WTC11 (cell line): ENCODE data around the gene NCAPH2. TPM values are rescaled to one million over a fixed set of nuclear protein-coding genes. Genes with fewer than 3 reads are reported as not detected.

ENCODE experiments used
- ATAC-seq: fragments of 200-7000 bp; cut with Tn5 transposase; 2 replicates; pipeline ENCODE4 v1.10.0; 2021; ENCODE audit warnings: mild to moderate bottlenecking, moderate library complexity
- CTCF ChIA-PET: fragments of 300-600 bp; sonication (Branson Sonifier 250); formaldehyde crosslinking; loops from one replicate; lab custom pipeline; 2021; ENCODE audit warnings: antibody characterized with exemption; lab: Charles Lee
- POLR2A ChIA-PET: fragments of 350-600 bp; sonication (Branson Sonifier 250); formaldehyde crosslinking; loops from one replicate; lab custom pipeline; 2021; ENCODE audit warnings: antibody characterized with exemption; lab: Charles Lee
- DNase-seq: peaks from one replicate; pipeline ENCODE4 v3.0.0; 2021; ENCODE audit warnings: low spot score
- H3K27ac Mint-ChIP-seq: 2 replicates; pipeline ENCODE4 v1.8.0; 2021; ENCODE audit warnings: mixed read lengths
- H3K27me3 Mint-ChIP-seq: 2 replicates; pipeline ENCODE4 v1.8.0; 2021; ENCODE audit warnings: low read depth, mild to moderate bottlenecking, moderate library complexity, mixed read lengths
- H3K36me3 Mint-ChIP-seq: 2 replicates; pipeline ENCODE4 v1.8.0; 2021; ENCODE audit warnings: mixed read lengths
- H3K4me1 Mint-ChIP-seq: 2 replicates; pipeline ENCODE4 v1.8.0; 2022; ENCODE audit warnings: mixed read lengths
- H3K4me3 Mint-ChIP-seq: 2 replicates; pipeline ENCODE4 v1.8.0; 2021; ENCODE audit warnings: mild to moderate bottlenecking, moderate library complexity, mixed read lengths
- H3K9me3 Mint-ChIP-seq: 2 replicates; pipeline ENCODE4 v1.8.0; 2021; ENCODE audit warnings: mixed read lengths
- ATF1 ChIP-seq: sonication (generic); formaldehyde crosslinking; IDR thresholded peaks from 2 replicates; pipeline ENCODE4 v1.8.1; 2023; ENCODE audit warnings: mild to moderate bottlenecking, moderate library complexity, missing genetic modification reagents
- FOXP1 ChIP-seq: sonication (generic); formaldehyde crosslinking; IDR thresholded peaks from 2 replicates; pipeline ENCODE4 v1.8.0; 2022; ENCODE audit warnings: missing genetic modification reagents, mild to moderate bottlenecking, moderate library complexity, borderline replicate concordance
- KAT7 ChIP-seq: sonication (generic); formaldehyde crosslinking; IDR thresholded peaks from 2 replicates; pipeline ENCODE4 v1.8.1; 2023; ENCODE audit warnings: missing genetic modification reagents, mild to moderate bottlenecking, borderline replicate concordance
- NFATC4 ChIP-seq: fragments of 250-450 bp; sonication (Bioruptor Pico); IDR thresholded peaks from 2 replicates; pipeline ENCODE4 v1.9.0; 2021; ENCODE audit warnings: mild to moderate bottlenecking
- NR3C1 ChIP-seq: sonication (generic); formaldehyde crosslinking; conservative IDR thresholded peaks from 2 replicates; pipeline ENCODE4 v1.8.1; 2023; ENCODE audit warnings: low read depth, mild to moderate bottlenecking, missing genetic modification reagents
- ZBTB21 ChIP-seq: sonication (generic); formaldehyde crosslinking; IDR thresholded peaks from 2 replicates; pipeline ENCODE4 v1.8.1; 2023; ENCODE audit warnings: mild to moderate bottlenecking, missing genetic modification reagents, borderline replicate concordance
- ZNF121 ChIP-seq: sonication (generic); formaldehyde crosslinking; IDR thresholded peaks from 2 replicates; pipeline ENCODE4 v1.8.0; 2023; ENCODE audit warnings: missing genetic modification reagents
- ZNF138 ChIP-seq: sonication (generic); formaldehyde crosslinking; conservative IDR thresholded peaks from 2 replicates; pipeline ENCODE4 v1.8.1; 2022; ENCODE audit warnings: mild to moderate bottlenecking, moderate library complexity, missing genetic modification reagents
- ZNF263 ChIP-seq: sonication (generic); formaldehyde crosslinking; IDR thresholded peaks from 2 replicates; pipeline ENCODE4 v1.8.1; 2022; ENCODE audit warnings: low read depth, mild to moderate bottlenecking, moderate library complexity, missing genetic modification reagents
- ZNF416 ChIP-seq: fragments of 250-450 bp; sonication (Bioruptor Pico); IDR thresholded peaks from 2 replicates; pipeline ENCODE4 v1.9.0; 2021; ENCODE audit warnings: mild to moderate bottlenecking, inconsistent platforms
- total RNA-seq: library from RNA; stranded (reverse); gene quantifications from 3 replicates; pipeline ENCODE4 v1.2.3, GENCODE V29; 2021
- TF ChIP-seq, protein P1 (sequence below): sonication (generic); formaldehyde crosslinking; IDR thresholded peaks from 2 replicates; pipeline ENCODE4 v1.8.0; 2022; ENCODE audit warnings: missing genetic modification reagents
- TF ChIP-seq, protein P2 (sequence below): sonication (generic); formaldehyde crosslinking; IDR thresholded peaks from 2 replicates; pipeline ENCODE4 v1.8.1; 2022; ENCODE audit warnings: mild to moderate bottlenecking, missing genetic modification reagents, moderate library complexity, borderline replicate concordance
- TF ChIP-seq, protein P3 (sequence below): fragments of 250-450 bp; sonication (Bioruptor Pico); IDR thresholded peaks from 2 replicates; pipeline ENCODE4 v1.9.0; 2021; ENCODE audit warnings: moderate library complexity, mild to moderate bottlenecking, inconsistent platforms, borderline replicate concordance
- TF ChIP-seq, protein P4 (sequence below): fragments of 250-450 bp; sonication (Bioruptor Pico); IDR thresholded peaks from 2 replicates; pipeline ENCODE4 v1.9.0; 2021; ENCODE audit warnings: mild to moderate bottlenecking, borderline replicate concordance
- TF ChIP-seq, protein P5 (sequence below): sonication (generic); formaldehyde crosslinking; IDR thresholded peaks from 2 replicates; pipeline ENCODE4 v1.8.0; 2023; ENCODE audit warnings: mild to moderate bottlenecking, missing genetic modification reagents
- TF ChIP-seq, protein P6 (sequence below): fragments of 200-600 bp; IDR thresholded peaks from 2 replicates; pipeline ENCODE4 v1.8.0; 2022; ENCODE audit warnings: antibody characterized with exemption
- TF ChIP-seq, protein P7 (sequence below): sonication (generic); formaldehyde crosslinking; IDR thresholded peaks from 2 replicates; pipeline ENCODE4 v1.8.0; 2022; ENCODE audit warnings: mild to moderate bottlenecking, missing genetic modification reagents

NCAPH2 gene
- total RNA-seq, 1 experiment from 2014 or later = 78.4 TPM

DNA sequence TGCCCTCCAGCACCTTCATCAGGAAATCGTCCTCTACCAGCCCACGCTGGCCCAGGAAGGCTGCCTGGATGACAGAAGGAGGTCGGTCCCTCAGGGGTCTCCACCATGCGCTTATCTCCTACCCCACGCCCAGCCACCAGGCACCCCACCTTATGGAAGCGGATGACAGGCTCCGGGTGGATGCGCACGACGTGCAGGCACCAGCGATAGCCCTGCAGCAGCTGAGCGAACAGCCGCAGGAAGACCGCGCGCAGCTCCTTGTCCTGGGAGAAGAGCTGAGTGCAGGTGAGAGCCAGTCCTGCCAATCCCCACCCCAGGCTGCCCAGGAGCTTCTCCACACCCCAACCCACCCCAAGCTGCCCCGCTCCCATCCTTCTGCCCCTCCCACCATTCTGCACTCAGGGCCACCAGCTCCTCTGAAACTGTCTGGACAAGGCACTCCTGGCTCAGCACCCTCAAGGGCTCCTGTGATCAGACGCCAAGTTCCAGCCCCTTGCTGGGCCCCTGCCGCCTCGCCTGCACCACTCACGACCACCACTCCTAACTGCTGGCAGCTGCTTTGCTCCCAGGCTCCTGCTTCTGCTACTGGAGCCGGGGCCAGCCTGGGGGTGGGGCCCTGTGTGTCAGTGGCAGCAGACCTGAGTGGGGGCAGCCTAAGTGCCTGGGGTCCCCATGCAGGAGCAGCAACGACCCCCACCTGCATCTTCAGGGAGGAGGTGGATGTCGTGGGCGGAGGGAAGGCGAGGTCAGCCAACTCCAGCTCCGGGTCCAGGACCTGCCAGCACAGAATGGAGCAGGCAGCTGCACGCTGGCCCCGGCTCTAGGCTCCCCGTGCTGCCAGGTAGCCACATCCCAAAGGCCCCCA lies 42.7 kb upstream of the NCAPH2 start:
- peaks cover 34% of the 10 kb centered on the region for H3K36me3 Mint-ChIP-seq
- no peak overlapping the region for H3K4me3 Mint-ChIP-seq
- ATAC-seq (no peak), DNase-seq (no peak)
- TF ChIP-seq ZBTB21 (CRISPR knock-in tag) = no peak
- TF ChIP-seq ZNF121 (CRISPR knock-in tag) = no peak
- TF ChIP-seq FOXP1 (CRISPR knock-in tag) = no peak
- TF ChIP-seq, protein P1, sequence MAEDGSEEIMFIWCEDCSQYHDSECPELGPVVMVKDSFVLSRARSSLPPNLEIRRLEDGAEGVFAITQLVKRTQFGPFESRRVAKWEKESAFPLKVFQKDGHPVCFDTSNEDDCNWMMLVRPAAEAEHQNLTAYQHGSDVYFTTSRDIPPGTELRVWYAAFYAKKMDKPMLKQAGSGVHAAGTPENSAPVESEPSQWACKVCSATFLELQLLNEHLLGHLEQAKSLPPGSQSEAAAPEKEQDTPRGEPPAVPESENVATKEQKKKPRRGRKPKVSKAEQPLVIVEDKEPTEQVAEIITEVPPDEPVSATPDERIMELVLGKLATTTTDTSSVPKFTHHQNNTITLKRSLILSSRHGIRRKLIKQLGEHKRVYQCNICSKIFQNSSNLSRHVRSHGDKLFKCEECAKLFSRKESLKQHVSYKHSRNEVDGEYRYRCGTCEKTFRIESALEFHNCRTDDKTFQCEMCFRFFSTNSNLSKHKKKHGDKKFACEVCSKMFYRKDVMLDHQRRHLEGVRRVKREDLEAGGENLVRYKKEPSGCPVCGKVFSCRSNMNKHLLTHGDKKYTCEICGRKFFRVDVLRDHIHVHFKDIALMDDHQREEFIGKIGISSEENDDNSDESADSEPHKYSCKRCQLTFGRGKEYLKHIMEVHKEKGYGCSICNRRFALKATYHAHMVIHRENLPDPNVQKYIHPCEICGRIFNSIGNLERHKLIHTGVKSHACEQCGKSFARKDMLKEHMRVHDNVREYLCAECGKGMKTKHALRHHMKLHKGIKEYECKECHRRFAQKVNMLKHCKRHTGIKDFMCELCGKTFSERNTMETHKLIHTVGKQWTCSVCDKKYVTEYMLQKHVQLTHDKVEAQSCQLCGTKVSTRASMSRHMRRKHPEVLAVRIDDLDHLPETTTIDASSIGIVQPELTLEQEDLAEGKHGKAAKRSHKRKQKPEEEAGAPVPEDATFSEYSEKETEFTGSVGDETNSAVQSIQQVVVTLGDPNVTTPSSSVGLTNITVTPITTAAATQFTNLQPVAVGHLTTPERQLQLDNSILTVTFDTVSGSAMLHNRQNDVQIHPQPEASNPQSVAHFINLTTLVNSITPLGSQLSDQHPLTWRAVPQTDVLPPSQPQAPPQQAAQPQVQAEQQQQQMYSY = no peak
- TF ChIP-seq, protein P2, sequence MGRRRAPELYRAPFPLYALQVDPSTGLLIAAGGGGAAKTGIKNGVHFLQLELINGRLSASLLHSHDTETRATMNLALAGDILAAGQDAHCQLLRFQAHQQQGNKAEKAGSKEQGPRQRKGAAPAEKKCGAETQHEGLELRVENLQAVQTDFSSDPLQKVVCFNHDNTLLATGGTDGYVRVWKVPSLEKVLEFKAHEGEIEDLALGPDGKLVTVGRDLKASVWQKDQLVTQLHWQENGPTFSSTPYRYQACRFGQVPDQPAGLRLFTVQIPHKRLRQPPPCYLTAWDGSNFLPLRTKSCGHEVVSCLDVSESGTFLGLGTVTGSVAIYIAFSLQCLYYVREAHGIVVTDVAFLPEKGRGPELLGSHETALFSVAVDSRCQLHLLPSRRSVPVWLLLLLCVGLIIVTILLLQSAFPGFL (CRISPR knock-in tag) = no peak
- no peak for TF ChIP-seq ATF1 (CRISPR knock-in tag)
- no peak for TF ChIP-seq ZNF263 (CRISPR knock-in tag)
- no peak for TF ChIP-seq ZNF416 (CRISPR knock-in tag)
- TF ChIP-seq, protein P3, sequence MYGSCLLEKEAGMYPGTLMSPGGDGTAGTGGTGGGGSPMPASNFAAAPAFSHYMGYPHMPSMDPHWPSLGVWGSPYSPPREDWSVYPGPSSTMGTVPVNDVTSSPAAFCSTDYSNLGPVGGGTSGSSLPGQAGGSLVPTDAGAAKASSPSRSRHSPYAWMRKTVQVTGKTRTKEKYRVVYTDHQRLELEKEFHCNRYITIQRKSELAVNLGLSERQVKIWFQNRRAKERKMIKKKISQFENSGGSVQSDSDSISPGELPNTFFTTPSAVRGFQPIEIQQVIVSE (CRISPR knock-in tag) = no peak
- TF ChIP-seq NFATC4 (CRISPR knock-in tag) = no peak
- TF ChIP-seq, protein P4, sequence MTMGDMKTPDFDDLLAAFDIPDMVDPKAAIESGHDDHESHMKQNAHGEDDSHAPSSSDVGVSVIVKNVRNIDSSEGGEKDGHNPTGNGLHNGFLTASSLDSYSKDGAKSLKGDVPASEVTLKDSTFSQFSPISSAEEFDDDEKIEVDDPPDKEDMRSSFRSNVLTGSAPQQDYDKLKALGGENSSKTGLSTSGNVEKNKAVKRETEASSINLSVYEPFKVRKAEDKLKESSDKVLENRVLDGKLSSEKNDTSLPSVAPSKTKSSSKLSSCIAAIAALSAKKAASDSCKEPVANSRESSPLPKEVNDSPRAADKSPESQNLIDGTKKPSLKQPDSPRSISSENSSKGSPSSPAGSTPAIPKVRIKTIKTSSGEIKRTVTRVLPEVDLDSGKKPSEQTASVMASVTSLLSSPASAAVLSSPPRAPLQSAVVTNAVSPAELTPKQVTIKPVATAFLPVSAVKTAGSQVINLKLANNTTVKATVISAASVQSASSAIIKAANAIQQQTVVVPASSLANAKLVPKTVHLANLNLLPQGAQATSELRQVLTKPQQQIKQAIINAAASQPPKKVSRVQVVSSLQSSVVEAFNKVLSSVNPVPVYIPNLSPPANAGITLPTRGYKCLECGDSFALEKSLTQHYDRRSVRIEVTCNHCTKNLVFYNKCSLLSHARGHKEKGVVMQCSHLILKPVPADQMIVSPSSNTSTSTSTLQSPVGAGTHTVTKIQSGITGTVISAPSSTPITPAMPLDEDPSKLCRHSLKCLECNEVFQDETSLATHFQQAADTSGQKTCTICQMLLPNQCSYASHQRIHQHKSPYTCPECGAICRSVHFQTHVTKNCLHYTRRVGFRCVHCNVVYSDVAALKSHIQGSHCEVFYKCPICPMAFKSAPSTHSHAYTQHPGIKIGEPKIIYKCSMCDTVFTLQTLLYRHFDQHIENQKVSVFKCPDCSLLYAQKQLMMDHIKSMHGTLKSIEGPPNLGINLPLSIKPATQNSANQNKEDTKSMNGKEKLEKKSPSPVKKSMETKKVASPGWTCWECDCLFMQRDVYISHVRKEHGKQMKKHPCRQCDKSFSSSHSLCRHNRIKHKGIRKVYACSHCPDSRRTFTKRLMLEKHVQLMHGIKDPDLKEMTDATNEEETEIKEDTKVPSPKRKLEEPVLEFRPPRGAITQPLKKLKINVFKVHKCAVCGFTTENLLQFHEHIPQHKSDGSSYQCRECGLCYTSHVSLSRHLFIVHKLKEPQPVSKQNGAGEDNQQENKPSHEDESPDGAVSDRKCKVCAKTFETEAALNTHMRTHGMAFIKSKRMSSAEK (CRISPR knock-in tag) = no peak
- no peak for TF ChIP-seq ZNF138 (CRISPR knock-in tag)
- TF ChIP-seq, protein P5, sequence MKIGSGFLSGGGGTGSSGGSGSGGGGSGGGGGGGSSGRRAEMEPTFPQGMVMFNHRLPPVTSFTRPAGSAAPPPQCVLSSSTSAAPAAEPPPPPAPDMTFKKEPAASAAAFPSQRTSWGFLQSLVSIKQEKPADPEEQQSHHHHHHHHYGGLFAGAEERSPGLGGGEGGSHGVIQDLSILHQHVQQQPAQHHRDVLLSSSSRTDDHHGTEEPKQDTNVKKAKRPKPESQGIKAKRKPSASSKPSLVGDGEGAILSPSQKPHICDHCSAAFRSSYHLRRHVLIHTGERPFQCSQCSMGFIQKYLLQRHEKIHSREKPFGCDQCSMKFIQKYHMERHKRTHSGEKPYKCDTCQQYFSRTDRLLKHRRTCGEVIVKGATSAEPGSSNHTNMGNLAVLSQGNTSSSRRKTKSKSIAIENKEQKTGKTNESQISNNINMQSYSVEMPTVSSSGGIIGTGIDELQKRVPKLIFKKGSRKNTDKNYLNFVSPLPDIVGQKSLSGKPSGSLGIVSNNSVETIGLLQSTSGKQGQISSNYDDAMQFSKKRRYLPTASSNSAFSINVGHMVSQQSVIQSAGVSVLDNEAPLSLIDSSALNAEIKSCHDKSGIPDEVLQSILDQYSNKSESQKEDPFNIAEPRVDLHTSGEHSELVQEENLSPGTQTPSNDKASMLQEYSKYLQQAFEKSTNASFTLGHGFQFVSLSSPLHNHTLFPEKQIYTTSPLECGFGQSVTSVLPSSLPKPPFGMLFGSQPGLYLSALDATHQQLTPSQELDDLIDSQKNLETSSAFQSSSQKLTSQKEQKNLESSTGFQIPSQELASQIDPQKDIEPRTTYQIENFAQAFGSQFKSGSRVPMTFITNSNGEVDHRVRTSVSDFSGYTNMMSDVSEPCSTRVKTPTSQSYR (CRISPR knock-in tag) = no peak
- TF ChIP-seq, protein P6, sequence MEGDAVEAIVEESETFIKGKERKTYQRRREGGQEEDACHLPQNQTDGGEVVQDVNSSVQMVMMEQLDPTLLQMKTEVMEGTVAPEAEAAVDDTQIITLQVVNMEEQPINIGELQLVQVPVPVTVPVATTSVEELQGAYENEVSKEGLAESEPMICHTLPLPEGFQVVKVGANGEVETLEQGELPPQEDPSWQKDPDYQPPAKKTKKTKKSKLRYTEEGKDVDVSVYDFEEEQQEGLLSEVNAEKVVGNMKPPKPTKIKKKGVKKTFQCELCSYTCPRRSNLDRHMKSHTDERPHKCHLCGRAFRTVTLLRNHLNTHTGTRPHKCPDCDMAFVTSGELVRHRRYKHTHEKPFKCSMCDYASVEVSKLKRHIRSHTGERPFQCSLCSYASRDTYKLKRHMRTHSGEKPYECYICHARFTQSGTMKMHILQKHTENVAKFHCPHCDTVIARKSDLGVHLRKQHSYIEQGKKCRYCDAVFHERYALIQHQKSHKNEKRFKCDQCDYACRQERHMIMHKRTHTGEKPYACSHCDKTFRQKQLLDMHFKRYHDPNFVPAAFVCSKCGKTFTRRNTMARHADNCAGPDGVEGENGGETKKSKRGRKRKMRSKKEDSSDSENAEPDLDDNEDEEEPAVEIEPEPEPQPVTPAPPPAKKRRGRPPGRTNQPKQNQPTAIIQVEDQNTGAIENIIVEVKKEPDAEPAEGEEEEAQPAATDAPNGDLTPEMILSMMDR = no peak
- TF ChIP-seq, protein P7, sequence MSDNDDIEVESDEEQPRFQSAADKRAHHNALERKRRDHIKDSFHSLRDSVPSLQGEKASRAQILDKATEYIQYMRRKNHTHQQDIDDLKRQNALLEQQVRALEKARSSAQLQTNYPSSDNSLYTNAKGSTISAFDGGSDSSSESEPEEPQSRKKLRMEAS (CRISPR knock-in tag) = no peak
- no peak for TF ChIP-seq NR3C1
- TF ChIP-seq KAT7 = no peak
- H3K27ac Mint-ChIP-seq = no peak overlapping the region
- no peaks in the 10 kb centered on the region for H3K9me3 Mint-ChIP-seq
- ChIA-PET POLR2A (no interaction called here), CTCF (interaction anchor here (0.6 kb wide), 1 partner anchor 204 kb away, joined by 3 read pairs; the partner anchor contains the start of gene MAPK12)
- no peaks in the 10 kb centered on the region; the same call in 1 of the 2 replicates for H3K27me3 Mint-ChIP-seq
- H3K4me1 Mint-ChIP-seq = peaks cover 3% of the 10 kb centered on the region
